GM23248 (cell line): ENCODE data around the gene MPDU1.

ENCODE experiments used
- EZH2 ChIP-seq: fragments of 200-600 bp; sonication (generic); IDR thresholded peaks from 2 replicates; pipeline ENCODE4 v1.6.1; 2018; ENCODE audit warnings: antibody characterized with exemption, mild to moderate bottlenecking; ENCODE audit not compliant: insufficient read depth, poor library complexity, severe bottlenecking
- EZH2phosphoT487 ChIP-seq: fragments of 200-600 bp; sonication (generic); IDR thresholded peaks from 2 replicates; pipeline ENCODE4 v1.6.1; 2018; ENCODE audit warnings: antibody characterized with exemption, moderate library complexity, mild to moderate bottlenecking, low read depth; ENCODE audit not compliant: insufficient read depth

DNA sequence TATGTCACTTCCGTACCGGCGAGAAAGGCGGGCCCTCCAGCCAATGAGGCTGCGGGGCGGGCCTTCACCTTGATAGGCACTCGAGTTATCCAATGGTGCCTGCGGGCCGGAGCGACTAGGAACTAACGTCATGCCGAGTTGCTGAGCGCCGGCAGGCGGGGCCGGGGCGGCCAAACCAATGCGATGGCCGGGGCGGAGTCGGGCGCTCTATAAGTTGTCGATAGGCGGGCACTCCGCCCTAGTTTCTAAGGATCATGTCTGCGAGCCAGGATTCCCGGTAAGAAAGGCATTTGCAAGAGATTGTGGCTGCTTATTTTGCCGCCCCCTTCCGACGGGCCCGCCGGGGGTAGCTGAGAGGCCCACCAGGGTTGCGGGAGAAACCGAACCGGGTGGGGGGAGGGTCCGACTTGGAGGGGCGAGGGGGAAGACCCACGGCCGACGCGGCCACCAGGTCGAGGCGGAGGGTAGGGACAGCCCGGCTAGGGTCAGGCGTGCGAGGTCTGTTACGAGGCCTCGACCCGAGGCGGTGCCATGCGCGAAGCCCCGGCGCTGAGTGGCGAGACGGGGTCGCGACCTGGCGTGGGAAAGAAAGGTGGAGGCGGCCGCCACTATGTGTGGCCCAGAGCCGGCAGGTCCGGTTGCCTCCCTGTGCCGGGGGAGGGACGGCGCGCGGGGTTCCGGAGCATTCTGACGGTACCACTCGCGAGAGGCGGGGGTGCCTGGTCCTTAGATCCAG is 10.9 kb upstream of the MPDU1 start:
- TF ChIP-seq EZH2phosphoT487 (no peak), EZH2 (no peak)
